Measurements from ENCODE around the gene MTUS2.

- TF ChIP-seq CTCF (IDR thresholded peaks at IDR 0.05; ENCODE audit: low read depth, low read length): no peak
- TF ChIP-seq POLR2A (IDR thresholded peaks at IDR 0.05; ENCODE audit: extremely low read depth, insufficient read length): no peak
Observed at GRCh38 chr13:29522044-29522685, 702.0 kb downstream of the MTUS2 start.
